Esophagus squamous epithelium (tissue), 5 donors: ENCODE results near the gene VSTM5. TPM values are rescaled to one million over a fixed set of nuclear protein-coding genes. Genes with fewer than 3 reads are reported as not detected.
"Not testable (repeated sequence)": the region's sequence is repeated elsewhere in the genome, so short reads cannot be mapped to it uniquely, and the experiment has no call there.

Experiments used
- DNase-seq: peaks from one replicate; lab custom pipeline; 2025; lab: John Stamatoyannopoulos, UW
- H3K27ac ChIP-seq, 4 donors: fragments of 200-600 bp; sonication (generic); one replicate each; pipeline ENCODE4 v1.5.1; 2016 to 2019; ENCODE audit warnings: mild to moderate bottlenecking in 1 of 4
- H3K27me3 ChIP-seq, 4 donors: fragments of 200-600 bp; sonication (generic); 1 replicate in 3 of 4; 2 replicates in 1 of 4; pipeline versions ENCODE4 v1.5.1 to v1.6.0; 2017 to 2021; ENCODE audit warnings: antibody characterized with exemption in 1 of 4
- H3K36me3 ChIP-seq, 3 donors: fragments of 200-600 bp; sonication (generic); one replicate each; pipeline ENCODE4 v1.5.1; 2016 to 2019
- H3K4me1 ChIP-seq, 3 donors: fragments of 200-600 bp; sonication (generic); one replicate each; pipeline ENCODE4 v1.5.1; 2017 to 2019
- H3K4me3 ChIP-seq, 4 donors: fragments of 200-600 bp; sonication (generic); 1 replicate in 3 of 4; 2 replicates in 1 of 4; pipeline ENCODE4 v1.5.1; 2016 to 2019; ENCODE audit warnings: mild to moderate bottlenecking in 2 of 4, moderate library complexity in 1 of 4
- H3K9me3 ChIP-seq, 3 donors: fragments of 200-600 bp; sonication (generic); one replicate each; pipeline ENCODE4 v1.5.1; 2016 to 2019
- POLR2A ChIP-seq, 4 donors: fragments of 450-650 bp; IDR thresholded peaks; one replicate each; pipeline ENCODE4 v1.6.1; 2017; ENCODE audit warnings: antibody characterized with exemption in 4 of 4, mild to moderate bottlenecking in 4 of 4, moderate library complexity in 3 of 4
- WGBS, 2 donors: methylation state at CpG; one replicate each; pipeline ENCODE4 v1.1.5; 2018; 5-methylcytosine and 5-hydroxymethylcytosine counted together
- intact Hi-C: fragments of 100-400 bp; cut with DNase I; formaldehyde crosslinking; loops from one replicate; pipeline ENCODE4 v1.15.0; 2022
- total RNA-seq, 4 donors: library from RNA; depleted of rRNA; stranded (reverse); fragments of >200 nt; gene quantifications; one replicate each; pipeline ENCODE4 v1.1.0, GENCODE V29; 2016
- TF ChIP-seq, protein P1 (sequence below), 6 experiments: fragments of 450-650 bp in 4 of 6; fragments of 200-600 bp in 2 of 6; sonication (generic) in 2 of 6; IDR thresholded peaks; one replicate each; pipeline ENCODE4 v1.5.1; 2016 to 2019; ENCODE audit warnings: antibody characterized with exemption in 6 of 6, mild to moderate bottlenecking in 4 of 6, moderate library complexity in 4 of 6
- donor health status: DM: yes; HTN: yes; CAD: no.

The VSTM5 gene, protein sequence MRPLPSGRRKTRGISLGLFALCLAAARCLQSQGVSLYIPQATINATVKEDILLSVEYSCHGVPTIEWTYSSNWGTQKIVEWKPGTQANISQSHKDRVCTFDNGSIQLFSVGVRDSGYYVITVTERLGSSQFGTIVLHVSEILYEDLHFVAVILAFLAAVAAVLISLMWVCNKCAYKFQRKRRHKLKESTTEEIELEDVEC
- total RNA-seq = under 1 TPM in 2 of 4 donors, not detected in 2; 0.19 to 0.38 TPM

DNA sequence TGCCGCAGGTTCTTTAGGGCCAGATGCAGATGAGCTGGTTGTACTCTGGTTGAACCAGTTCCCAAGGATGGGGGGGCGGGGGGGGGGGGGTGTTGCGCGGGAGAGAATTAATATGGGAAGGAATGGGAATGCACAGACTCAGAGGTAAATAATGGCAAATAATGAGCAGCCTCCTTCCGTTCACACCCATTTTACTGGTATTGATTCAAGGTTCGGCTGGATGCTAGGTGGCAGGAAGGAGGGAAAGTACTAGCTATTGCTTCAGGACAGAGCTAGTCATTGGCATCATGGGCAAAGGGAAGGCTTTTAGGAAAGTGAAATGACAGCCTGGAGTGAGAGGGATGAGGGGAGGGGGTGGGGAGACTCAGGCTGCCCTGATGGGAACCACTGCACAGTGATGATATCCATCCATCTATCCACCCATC is at the start of gene VSTM5:
Gene VSTM5 (minus strand): TSS at position 25 of the 425 bp plus-strand sequence. CDS start 116 bp downstream, outside the sequence.
- DNase-seq = no peak
- Histone ChIP-seq H3K4me3 (peak within 1 kb of the TSS; percentile 33 to 66 (median 52)), H3K36me3 (no peaks in the 10 kb centered on the region), H3K27ac (peak within 1 kb of the TSS in 1 of 4 donors; percentile 4), H3K27me3 (peaks cover 0 to 14% (median 0%) of the 10 kb centered on the region in 4 donors), H3K9me3 (no peaks in the 10 kb centered on the region), H3K4me1 (peaks cover 3 to 15% (median 5%) of the 10 kb centered on the region in 3 donors)
- WGBS, 2 donors = 20 to 35% methylated on average over 2 to 3 of the region's 6 CpGs
- no peak for TF ChIP-seq POLR2A (IDR thresholded peaks at IDR 0.05)
- TF ChIP-seq, protein P1, sequence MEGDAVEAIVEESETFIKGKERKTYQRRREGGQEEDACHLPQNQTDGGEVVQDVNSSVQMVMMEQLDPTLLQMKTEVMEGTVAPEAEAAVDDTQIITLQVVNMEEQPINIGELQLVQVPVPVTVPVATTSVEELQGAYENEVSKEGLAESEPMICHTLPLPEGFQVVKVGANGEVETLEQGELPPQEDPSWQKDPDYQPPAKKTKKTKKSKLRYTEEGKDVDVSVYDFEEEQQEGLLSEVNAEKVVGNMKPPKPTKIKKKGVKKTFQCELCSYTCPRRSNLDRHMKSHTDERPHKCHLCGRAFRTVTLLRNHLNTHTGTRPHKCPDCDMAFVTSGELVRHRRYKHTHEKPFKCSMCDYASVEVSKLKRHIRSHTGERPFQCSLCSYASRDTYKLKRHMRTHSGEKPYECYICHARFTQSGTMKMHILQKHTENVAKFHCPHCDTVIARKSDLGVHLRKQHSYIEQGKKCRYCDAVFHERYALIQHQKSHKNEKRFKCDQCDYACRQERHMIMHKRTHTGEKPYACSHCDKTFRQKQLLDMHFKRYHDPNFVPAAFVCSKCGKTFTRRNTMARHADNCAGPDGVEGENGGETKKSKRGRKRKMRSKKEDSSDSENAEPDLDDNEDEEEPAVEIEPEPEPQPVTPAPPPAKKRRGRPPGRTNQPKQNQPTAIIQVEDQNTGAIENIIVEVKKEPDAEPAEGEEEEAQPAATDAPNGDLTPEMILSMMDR (IDR thresholded peaks at IDR 0.05) = no peak
- intact Hi-C loops = no loop called here

DNA sequence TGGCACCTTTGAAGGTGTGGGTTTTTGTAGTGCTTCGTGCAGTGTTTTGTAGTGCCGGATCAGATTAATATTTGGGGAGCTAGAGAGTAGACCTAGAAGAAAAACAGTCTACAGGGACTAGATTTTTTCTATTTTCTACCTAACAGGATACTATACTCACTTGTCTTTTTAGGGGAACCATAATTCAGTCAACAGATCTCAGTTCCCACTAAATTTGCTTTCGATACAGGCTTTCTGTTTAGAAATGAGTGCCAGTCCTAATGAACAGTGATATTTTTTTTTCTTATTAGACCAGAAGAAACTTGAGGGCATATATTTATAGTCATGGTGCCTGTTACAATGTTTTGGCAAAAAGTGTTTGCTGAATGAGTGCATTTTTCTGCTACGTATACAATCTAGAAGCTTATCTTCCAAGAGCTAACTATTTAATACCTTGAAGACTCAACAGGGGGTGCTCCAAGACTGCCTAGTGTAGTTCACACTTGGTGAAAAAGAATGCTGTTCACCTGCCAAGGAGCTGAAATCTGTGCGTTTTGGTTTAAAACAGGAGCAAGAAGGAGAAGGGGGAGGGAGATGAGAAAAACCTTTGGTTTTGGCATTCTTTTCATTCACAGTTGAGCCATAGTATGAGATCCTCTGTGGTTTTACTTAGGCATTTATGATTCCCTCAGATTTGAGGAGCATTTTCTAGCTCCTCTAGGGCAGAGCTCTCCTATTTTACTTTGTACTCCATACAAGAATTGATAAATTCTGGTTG is 44.9 kb upstream of the VSTM5 start:
- DNase-seq = no peak
- Histone ChIP-seq H3K27ac (no peak overlapping the region), H3K27me3 (peaks cover 0 to 47% (median 0%) of the 10 kb centered on the region in 4 donors), H3K4me3 (no peak overlapping the region), H3K36me3 (no peaks in the 10 kb centered on the region), H3K9me3 (no peaks in the 10 kb centered on the region), H3K4me1 (no peaks in the 10 kb centered on the region)
- WGBS, 2 donors = 32 to 40% methylated on average over 5 of the region's 5 CpGs
- intact Hi-C loops = no loop called here
- TF ChIP-seq, protein P1 (IDR thresholded peaks at IDR 0.05) = peak; percentile 16 to 77 (median 56)
- TF ChIP-seq POLR2A (IDR thresholded peaks at IDR 0.05) = no peak

DNA sequence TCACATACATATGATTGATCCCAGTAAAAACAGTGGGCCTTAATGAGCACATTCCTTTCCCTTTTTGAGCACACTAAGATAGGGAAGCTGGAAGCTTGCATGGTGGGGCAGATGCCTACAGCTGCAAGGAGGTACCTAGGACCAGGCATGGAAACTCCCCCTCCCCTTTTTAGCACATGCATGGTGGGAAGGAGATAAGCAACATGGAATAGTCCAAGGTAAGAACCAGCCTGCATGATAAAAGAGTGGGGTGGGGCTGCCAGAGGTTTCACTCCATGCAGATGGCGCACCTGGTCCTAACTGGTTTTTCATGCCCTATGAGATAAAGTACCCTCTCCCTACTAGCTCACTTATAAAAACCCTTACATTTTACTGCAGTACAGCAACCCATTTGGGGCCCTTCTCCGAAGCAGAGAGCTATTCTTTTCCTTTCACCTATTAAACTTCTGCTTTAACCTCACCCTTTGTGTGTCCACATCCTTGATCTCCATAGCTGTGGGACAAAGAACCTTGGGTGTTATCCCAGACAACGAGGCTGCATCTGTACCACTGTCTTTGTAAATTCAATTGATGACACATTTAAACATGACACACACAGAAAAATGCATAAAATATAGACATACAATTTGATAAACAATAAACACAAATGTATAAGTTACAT is 40.1 kb upstream of the VSTM5 start:
- no peak for TF ChIP-seq POLR2A (IDR thresholded peaks at IDR 0.05)
- TF ChIP-seq, protein P1 (IDR thresholded peaks at IDR 0.05) = no peak
- no peak overlapping the region for H3K4me3 ChIP-seq
- H3K36me3 ChIP-seq = no peaks in the 10 kb centered on the region
- peaks cover 0 to 50% (median 0%) of the 10 kb centered on the region in 4 donors for H3K27me3 ChIP-seq
- H3K9me3 ChIP-seq = no peaks in the 10 kb centered on the region
- intact Hi-C loops = no loop called here
- no peak for DNase-seq
- 68 to 75% methylated on average over 3 of the region's 3 CpGs for WGBS, 2 donors
- H3K27ac ChIP-seq = no peak overlapping the region
- no peaks in the 10 kb centered on the region for H3K4me1 ChIP-seq

DNA sequence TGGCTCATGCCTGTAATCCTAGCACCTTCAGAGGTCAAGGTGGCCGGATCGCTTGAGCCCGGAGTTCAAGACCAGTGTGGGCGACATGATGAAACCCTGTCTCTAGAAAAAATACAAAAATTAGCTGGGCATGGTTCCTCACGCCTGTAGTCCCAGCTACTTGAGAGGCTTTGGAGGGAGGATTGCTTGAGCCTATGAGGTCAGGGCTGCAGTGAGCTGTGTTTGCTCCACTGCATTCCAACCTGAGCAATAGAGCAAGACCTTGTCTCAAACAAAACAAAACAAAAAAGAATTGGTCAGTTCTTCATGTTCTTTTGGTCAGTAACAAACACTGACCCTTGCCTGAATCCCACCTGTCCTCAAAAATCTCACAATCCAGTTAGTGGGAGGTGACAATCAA is 36.7 kb upstream of the VSTM5 start:
- Histone ChIP-seq H3K9me3 (peaks cover 0 to 8% (median 5%) of the 10 kb centered on the region in 3 donors), H3K27ac (no peak overlapping the region), H3K4me1 (no peaks in the 10 kb centered on the region), H3K4me3 (no peak overlapping the region), H3K27me3 (peaks cover 0 to 43% (median 0%) of the 10 kb centered on the region in 4 donors), H3K36me3 (no peaks in the 10 kb centered on the region)
- intact Hi-C loops = no loop called here
- WGBS, 2 donors = 88 to 90% methylated on average over 5 of the region's 5 CpGs
- TF ChIP-seq, protein P1 (IDR thresholded peaks at IDR 0.05) = no peak
- TF ChIP-seq POLR2A (IDR thresholded peaks at IDR 0.05) = no peak
- no peak for DNase-seq

DNA sequence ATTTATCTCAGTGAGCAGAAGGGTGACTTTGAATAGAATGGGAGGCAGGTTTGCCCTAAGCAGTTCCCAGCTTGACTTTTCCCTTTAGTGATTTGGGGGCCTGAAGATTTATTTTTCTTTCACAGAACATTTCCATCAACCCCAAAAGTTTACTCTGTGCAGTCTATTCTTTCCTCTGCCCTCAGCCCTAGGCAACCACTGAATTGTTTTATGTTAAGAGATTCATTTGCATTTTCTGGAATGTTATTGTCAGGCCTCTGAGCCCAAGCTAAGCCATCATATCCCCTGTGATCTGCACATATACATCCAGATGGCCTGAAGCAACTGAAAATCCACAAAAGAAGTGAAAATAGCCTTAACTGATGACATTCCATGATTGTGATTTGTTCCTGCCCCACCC is 28.7 kb upstream of the VSTM5 start:
- peaks cover 0 to 16% (median 11%) of the 10 kb centered on the region in 3 donors for H3K9me3 ChIP-seq
- peaks cover 0 to 18% (median 0%) of the 10 kb centered on the region in 4 donors for H3K27me3 ChIP-seq
- intact Hi-C loops, H3K4me1 ChIP-seq, H3K4me3 ChIP-seq, H3K27ac ChIP-seq, H3K36me3 ChIP-seq, DNase-seq: not testable (repeated sequence)
